CD8-positive, alpha-beta memory T cell (primary cell): ENCODE results near the gene SPNS3. TPM values are rescaled to one million over a fixed set of nuclear protein-coding genes. Genes with fewer than 3 reads are reported as not detected.

Experiments used
- CTCF ChIA-PET: fragments of 350-600 bp; sonication (Branson Sonifier 250); formaldehyde crosslinking; loops from one replicate; lab custom pipeline; 2021; ENCODE audit warnings: antibody characterized with exemption; lab: Charles Lee
- POLR2A ChIA-PET: fragments of 350-600 bp; sonication (Branson Sonifier 250); formaldehyde crosslinking; loops from one replicate; lab custom pipeline; 2021; ENCODE audit warnings: antibody characterized with exemption; lab: Charles Lee
- DNase-seq, 5 donors: peaks; one replicate each; pipeline versions ENCODE4 v3.0.0 to v3.0.0-alpha.2; 2020 to 2022; ENCODE audit warnings: mixed read lengths in 1 of 5
- H3K27ac ChIP-seq: one replicate; pipeline ENCODE4 v1.7.0; 2013; ENCODE audit warnings: low read depth, mild to moderate bottlenecking, low read length, moderate library complexity
- H3K27me3 ChIP-seq: 2 replicates; pipeline ENCODE4 v1.7.0; 2013; ENCODE audit warnings: low read length, mild to moderate bottlenecking; ENCODE audit not compliant: insufficient read depth, poor library complexity, severe bottlenecking
- H3K36me3 ChIP-seq: 2 replicates; pipeline ENCODE4 v1.7.0; 2013; ENCODE audit warnings: mild to moderate bottlenecking, low read length, moderate library complexity; ENCODE audit not compliant: insufficient read depth
- H3K4me1 ChIP-seq: 2 replicates; pipeline ENCODE4 v1.7.0; 2013; ENCODE audit warnings: mild to moderate bottlenecking, low read length, moderate library complexity; ENCODE audit not compliant: insufficient read depth
- H3K4me3 ChIP-seq: 2 replicates; pipeline ENCODE4 v1.7.0; 2013; ENCODE audit warnings: mild to moderate bottlenecking, low read length
- H3K9me3 ChIP-seq: 2 replicates; pipeline ENCODE4 v1.7.0; 2013; ENCODE audit warnings: mild to moderate bottlenecking, low read length
- H3K27ac Mint-ChIP-seq, 8 donors: one replicate each; pipeline ENCODE4 v1.8.0; 2020 to 2021; ENCODE audit warnings: mixed read lengths in 8 of 8, mild to moderate bottlenecking in 6 of 8, inconsistent platforms in 3 of 8, moderate library complexity in 3 of 8
- H3K27me3 Mint-ChIP-seq, 2 donors: one replicate each; pipeline ENCODE4 v1.8.0; 2020 to 2021; ENCODE audit warnings: mixed read lengths in 2 of 2, mild to moderate bottlenecking in 1 of 2, moderate library complexity in 1 of 2
- H3K36me3 Mint-ChIP-seq, 3 donors: one replicate each; pipeline ENCODE4 v1.8.0; 2020 to 2021; ENCODE audit warnings: mixed read lengths in 3 of 3, inconsistent platforms in 1 of 3, mild to moderate bottlenecking in 1 of 3
- H3K4me1 Mint-ChIP-seq, 3 donors: one replicate each; pipeline ENCODE4 v1.8.0; 2020 to 2021; ENCODE audit warnings: mixed read lengths in 3 of 3, inconsistent platforms in 1 of 3, mild to moderate bottlenecking in 1 of 3
- H3K4me3 Mint-ChIP-seq, 7 donors: one replicate each; pipeline ENCODE4 v1.8.0; 2020 to 2021; ENCODE audit warnings: mixed read lengths in 7 of 7, mild to moderate bottlenecking in 6 of 7, moderate library complexity in 4 of 7, inconsistent platforms in 2 of 7
- H3K9me3 Mint-ChIP-seq, 5 donors: one replicate each; pipeline ENCODE4 v1.8.0; 2020 to 2022; ENCODE audit warnings: mixed read lengths in 5 of 5, mild to moderate bottlenecking in 3 of 5, moderate library complexity in 2 of 5, inconsistent platforms in 1 of 5
- polyA plus RNA-seq: library from polyadenylated mRNA; unstranded; fragments of 300-500 nt; fragmentation: Illumina TruSeq; gene quantifications from one replicate; pipeline ENCODE4 v1.2.3, GENCODE V29; 2021
- total RNA-seq, 2 experiments: library from RNA; stranded (reverse); gene quantifications; one replicate each; pipeline ENCODE4 v1.2.3, GENCODE V29; 2021

SPNS3 gene
- total and polyA plus RNA-seq, 3 experiments from 2014 or later, result 7.3 to 10.0 (median 7.5) TPM

GRCh38 chr17:4506175-4506813, 72.6 kb downstream of the SPNS3 start:
- Histone ChIP-seq H3K36me3 (no peaks in the 10 kb centered on the region), H3K9me3 (no peaks in the 10 kb centered on the region), H3K4me3 (no peak overlapping the region), H3K27me3 (peaks cover 5% of the 10 kb centered on the region), H3K4me1 (peaks cover 21% of the 10 kb centered on the region), H3K27ac (no peak overlapping the region)
- Mint-ChIP-seq H3K9me3 (no peaks in the 10 kb centered on the region), H3K4me3 (no peak overlapping the region), H3K27ac (no peak overlapping the region), H3K27me3 (peaks cover 5 to 7% of the 10 kb centered on the region in 2 donors), H3K36me3 (no peaks in the 10 kb centered on the region), H3K4me1 (peaks cover 30 to 53% (median 31%) of the 10 kb centered on the region in 3 donors)
- DNase-seq, result no peak
- ChIA-PET CTCF (interaction anchor here (2.2 kb wide), 1 partner anchor 60 kb away, joined by 6 read pairs; no protein-coding TSS in a partner anchor), POLR2A (no interaction called here)

GRCh38 chr17:4506892-4507291, 73.2 kb downstream of the SPNS3 start:
- H3K9me3 Mint-ChIP-seq, result no peaks in the 10 kb centered on the region
- H3K36me3 Mint-ChIP-seq, result no peaks in the 10 kb centered on the region
- H3K4me3 Mint-ChIP-seq, result no peak overlapping the region
- H3K4me3 ChIP-seq, result no peak overlapping the region
- H3K27me3 ChIP-seq, result no peaks in the 10 kb centered on the region
- CTCF ChIA-PET, result interaction anchor here (1.5 kb wide), 1 partner anchor 59 kb away, joined by 5 read pairs; no protein-coding TSS in a partner anchor
- H3K27ac ChIP-seq, result no peak overlapping the region
- H3K4me1 Mint-ChIP-seq, result peaks cover 29 to 48% (median 30%) of the 10 kb centered on the region in 3 donors
- H3K27ac Mint-ChIP-seq, result no peak overlapping the region
- peaks cover 21% of the 10 kb centered on the region for H3K4me1 ChIP-seq
- H3K36me3 ChIP-seq, result no peaks in the 10 kb centered on the region
- peaks cover 3 to 5% of the 10 kb centered on the region in 2 donors for H3K27me3 Mint-ChIP-seq
- POLR2A ChIA-PET, result no interaction called here
- no peak for DNase-seq
- no peaks in the 10 kb centered on the region for H3K9me3 ChIP-seq

- ChIA-PET POLR2A (no interaction called here), CTCF (interaction anchor here (1.4 to 1.5 kb wide), 3 partner anchors 9 to 58 kb away, joined by 3 to 5 read pairs (median 4); partner anchors contain the start of gene SPNS2)
- Mint-ChIP-seq H3K36me3 (no peaks in the 10 kb centered on the region), H3K4me3 (no peak overlapping the region), H3K4me1 (peaks cover 29 to 48% (median 30%) of the 10 kb centered on the region in 3 donors), H3K27ac (no peak overlapping the region), H3K27me3 (peaks cover 3 to 4% of the 10 kb centered on the region in 2 donors), H3K9me3 (no peaks in the 10 kb centered on the region)
- H3K4me3 ChIP-seq, result no peak overlapping the region
- H3K27ac ChIP-seq, result no peak overlapping the region
- no peaks in the 10 kb centered on the region for H3K27me3 ChIP-seq
- H3K9me3 ChIP-seq, result no peaks in the 10 kb centered on the region
- no peak for DNase-seq
- no peaks in the 10 kb centered on the region for H3K36me3 ChIP-seq
- peaks cover 21% of the 10 kb centered on the region for H3K4me1 ChIP-seq
Observed at GRCh38 chr17:4507361-4508111, 73.8 kb downstream of the SPNS3 start.

- ChIA-PET POLR2A (interaction anchor here (1.9 kb wide), 1 partner anchor 9 kb away, joined by 10 read pairs; the partner anchor contains the start of gene SPNS2), CTCF (interaction anchor here (1.4 to 1.5 kb wide), 3 partner anchors 10 to 57 kb away, joined by 3 to 5 read pairs (median 4); partner anchors contain the start of gene SPNS2)
- no peak overlapping the region for H3K27ac ChIP-seq
- H3K4me3 ChIP-seq, result no peak overlapping the region
- Mint-ChIP-seq H3K4me3 (no peak overlapping the region), H3K36me3 (no peaks in the 10 kb centered on the region), H3K4me1 (peaks cover 29 to 48% (median 30%) of the 10 kb centered on the region in 3 donors), H3K27me3 (peaks cover 0 to 3% of the 10 kb centered on the region in 2 donors), H3K9me3 (no peaks in the 10 kb centered on the region), H3K27ac (peak overlapping the region in 3 of 8 donors; percentile 15 to 60 (median 57))
- DNase-seq, result no peak
- H3K27me3 ChIP-seq, result no peaks in the 10 kb centered on the region
- H3K9me3 ChIP-seq, result no peaks in the 10 kb centered on the region
- H3K4me1 ChIP-seq, result peaks cover 21% of the 10 kb centered on the region
- no peaks in the 10 kb centered on the region for H3K36me3 ChIP-seq
Observed at GRCh38 chr17:4508207-4508606, 74.5 kb downstream of the SPNS3 start.

- CTCF ChIA-PET, result interaction anchor here (0.9 to 1.9 kb wide), 3 partner anchors 10 to 90 kb away, joined by 3 to 6 read pairs (median 3); no protein-coding TSS in a partner anchor
- no peaks in the 10 kb centered on the region for H3K9me3 ChIP-seq
Observed at GRCh38 chr17:4509401-4509800, 75.7 kb downstream of the SPNS3 start.

GRCh38 chr17:4509923-4510617, 76.3 kb downstream of the SPNS3 start:
- Histone ChIP-seq H3K36me3 (no peaks in the 10 kb centered on the region), H3K4me1 (peaks cover 11% of the 10 kb centered on the region), H3K27ac (no peak overlapping the region), H3K9me3 (no peaks in the 10 kb centered on the region), H3K27me3 (no peaks in the 10 kb centered on the region), H3K4me3 (no peak overlapping the region)
- ChIA-PET POLR2A (interaction anchor here (1.9 kb wide), 1 partner anchor 11 kb away, joined by 10 read pairs; the partner anchor contains the start of gene SPNS2), CTCF (interaction anchor here (1.9 kb wide), 1 partner anchor 91 kb away, joined by 6 read pairs; no protein-coding TSS in a partner anchor)
- peak overlapping the region in 1 of 7 donors; percentile 68 for H3K4me3 Mint-ChIP-seq
- peak overlapping the region in 3 of 8 donors; percentile 41 to 70 (median 66) for H3K27ac Mint-ChIP-seq
- H3K9me3 Mint-ChIP-seq, result no peaks in the 10 kb centered on the region
- no peaks in the 10 kb centered on the region for H3K36me3 Mint-ChIP-seq
- no peaks in the 10 kb centered on the region for H3K27me3 Mint-ChIP-seq
- DNase-seq, result no peak
- peaks cover 14 to 32% (median 20%) of the 10 kb centered on the region in 3 donors for H3K4me1 Mint-ChIP-seq

More at GRCh38 chr17:4509401-4509800, 75.7 kb downstream of the SPNS3 start:
- peak overlapping the region in 5 of 7 donors; percentile 15 to 86 (median 45) for H3K4me3 Mint-ChIP-seq
- H3K27ac ChIP-seq, result no peak overlapping the region
- no peaks in the 10 kb centered on the region for H3K9me3 Mint-ChIP-seq
- peak in 2 of 5 donors; percentile 20 to 59 for DNase-seq
- H3K4me1 Mint-ChIP-seq, result peaks cover 21 to 39% (median 24%) of the 10 kb centered on the region in 3 donors
- H3K36me3 Mint-ChIP-seq, result no peaks in the 10 kb centered on the region
- H3K4me1 ChIP-seq, result peaks cover 13% of the 10 kb centered on the region
- H3K4me3 ChIP-seq, result no peak overlapping the region
- H3K36me3 ChIP-seq, result no peaks in the 10 kb centered on the region
- no peaks in the 10 kb centered on the region for H3K27me3 ChIP-seq
- H3K27ac Mint-ChIP-seq, result peak overlapping the region in 6 of 8 donors; percentile 13 to 86 (median 56)
- peaks cover 0 to 3% of the 10 kb centered on the region in 2 donors for H3K27me3 Mint-ChIP-seq
- POLR2A ChIA-PET, result interaction anchor here (0.5 to 1.9 kb wide), 2 partner anchors 10 to 333 kb away, joined by 3 to 10 read pairs; partner anchors contain the start of gene SPNS2

GRCh38 chr17:4510618-4510941, 76.8 kb downstream of the SPNS3 start:
- Histone ChIP-seq H3K9me3 (no peaks in the 10 kb centered on the region), H3K4me1 (peaks cover 11% of the 10 kb centered on the region), H3K4me3 (no peak overlapping the region), H3K36me3 (no peaks in the 10 kb centered on the region), H3K27ac (no peak overlapping the region), H3K27me3 (no peaks in the 10 kb centered on the region)
- H3K27me3 Mint-ChIP-seq, result no peaks in the 10 kb centered on the region
- CTCF ChIA-PET, result no interaction called here
- H3K4me1 Mint-ChIP-seq, result peaks cover 13 to 30% (median 20%) of the 10 kb centered on the region in 3 donors
- peak overlapping the region in 4 of 8 donors; percentile 3 to 40 (median 16) for H3K27ac Mint-ChIP-seq
- POLR2A ChIA-PET, result no interaction called here
- H3K9me3 Mint-ChIP-seq, result no peaks in the 10 kb centered on the region
- DNase-seq, result no peak
- H3K36me3 Mint-ChIP-seq, result no peaks in the 10 kb centered on the region
- no peak overlapping the region for H3K4me3 Mint-ChIP-seq
